ENCODE results near the gene ATP2A1.

The ATP2A1 gene

DNA sequence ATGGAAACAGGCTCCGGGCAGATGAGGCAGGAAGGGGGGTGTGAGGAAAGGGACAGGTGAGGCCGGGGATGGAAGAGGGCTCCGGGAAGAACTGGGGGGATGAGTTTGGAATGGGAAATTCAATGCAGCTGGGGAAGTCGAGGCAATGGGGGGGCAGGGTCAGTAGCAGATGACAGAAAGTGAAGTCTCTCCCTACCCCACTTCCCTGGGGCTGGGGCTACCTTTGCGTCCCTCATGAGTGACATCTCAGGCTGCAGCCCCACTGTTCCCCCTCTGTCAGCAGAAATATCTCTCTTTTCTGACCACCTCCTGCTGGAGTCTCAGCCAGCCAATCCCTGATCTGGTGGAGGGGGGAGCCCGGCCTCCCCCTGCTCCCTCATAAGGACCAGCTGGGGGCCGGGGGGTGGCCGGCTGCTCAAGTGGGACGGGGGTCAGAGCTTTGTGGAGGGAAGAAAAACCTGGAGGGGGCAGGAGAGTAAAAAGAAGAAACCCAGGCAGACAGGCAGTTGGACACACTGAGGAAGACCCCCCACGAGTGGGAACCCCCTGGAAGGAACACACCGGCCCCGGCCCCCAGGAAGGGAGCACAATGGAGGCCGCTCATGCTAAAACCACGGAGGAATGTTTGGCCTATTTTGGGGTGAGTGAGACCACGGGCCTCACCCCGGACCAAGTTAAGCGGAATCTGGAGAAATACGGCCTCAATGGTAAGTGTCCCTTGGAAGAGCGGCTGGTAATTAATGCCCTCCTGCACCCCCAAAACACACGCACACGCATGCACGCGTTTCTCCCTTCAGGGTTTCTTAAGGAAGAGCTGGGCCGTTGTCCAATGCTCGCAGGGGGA, at the start of gene ATP2A1:
TSS of gene ATP2A1 (plus strand) at position 406 of the 844 bp plus-strand sequence. CDS start at position 590, 184 bp downstream.
- H3K36me3 ChIP-seq (ENCODE audit: control insufficient read depth, insufficient read depth, low read length) = no peaks in the 10 kb centered on the region
- H3K27ac ChIP-seq (ENCODE audit: low read depth, low read length) = no peak within 1 kb of the TSS
- peaks cover 3% of the 10 kb centered on the region for H3K27me3 ChIP-seq (ENCODE audit: control insufficient read depth, insufficient read depth, low read length)
- peak within 1 kb of the TSS; percentile 56 for H3K9ac ChIP-seq (ENCODE audit: low read length)
- H3K4me1 ChIP-seq (ENCODE audit: control insufficient read depth, insufficient read depth, low read length) = peaks cover 4% of the 10 kb centered on the region
- H3K4me3 ChIP-seq (ENCODE audit: low read length) = peak within 1 kb of the TSS; percentile 74

DNA sequence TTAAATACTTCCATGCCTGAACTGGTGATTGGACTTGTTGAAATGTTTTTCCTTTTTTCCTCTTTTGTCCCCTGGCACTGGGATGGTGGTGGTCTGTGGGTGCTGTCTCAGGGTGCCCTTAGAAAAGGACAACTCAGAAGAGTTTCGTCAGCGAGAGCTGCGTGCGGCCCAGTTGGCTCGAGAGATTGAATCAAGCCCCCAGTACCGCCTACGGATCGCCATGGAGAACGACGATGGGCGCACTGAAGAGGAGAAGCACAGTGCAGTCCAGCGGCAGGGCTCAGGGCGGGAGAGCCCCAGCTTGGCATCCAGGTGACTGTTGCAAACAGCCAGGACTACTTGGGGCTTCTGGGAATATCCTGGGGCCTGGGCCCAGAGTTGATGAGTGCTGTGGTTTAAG, 48.5 kb upstream of the ATP2A1 start:
- no peak overlapping the region for H3K4me3 ChIP-seq (ENCODE audit: low read length)
- H3K9ac ChIP-seq (ENCODE audit: low read length) = no peak overlapping the region
- H3K4me1 ChIP-seq (ENCODE audit: control insufficient read depth, insufficient read depth, low read length) = peaks cover 6% of the 10 kb centered on the region
- no peaks in the 10 kb centered on the region for H3K27me3 ChIP-seq (ENCODE audit: control insufficient read depth, insufficient read depth, low read length)
- no peak overlapping the region for H3K27ac ChIP-seq (ENCODE audit: low read depth, low read length)
- H3K36me3 ChIP-seq (ENCODE audit: control insufficient read depth, insufficient read depth, low read length) = peaks cover 67% of the 10 kb centered on the region

DNA sequence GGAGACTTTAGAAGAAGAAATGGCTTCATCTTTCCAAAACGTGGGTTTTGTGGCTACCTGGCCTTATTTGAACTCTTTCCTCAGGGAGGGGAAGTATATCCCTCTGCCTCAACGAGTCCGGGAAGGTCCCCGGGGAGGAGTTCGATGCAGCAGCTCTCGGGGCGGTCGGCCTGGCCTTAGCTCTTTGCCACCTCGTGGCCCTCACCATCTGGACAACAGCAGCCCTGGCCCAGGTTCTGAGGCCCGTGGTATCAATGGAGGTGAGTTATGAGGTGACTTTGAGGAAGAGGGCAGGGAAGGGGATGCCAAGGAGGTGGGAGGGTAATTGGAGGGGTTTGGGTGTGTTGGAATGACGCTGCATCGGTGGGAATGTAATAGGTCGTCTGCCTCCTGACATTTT, 47.8 kb upstream of the ATP2A1 start:
- Histone ChIP-seq H3K9ac (ENCODE audit: low read length) (no peak overlapping the region), H3K27ac (ENCODE audit: low read depth, low read length) (no peak overlapping the region), H3K36me3 (ENCODE audit: control insufficient read depth, insufficient read depth, low read length) (peaks cover 74% of the 10 kb centered on the region), H3K4me1 (ENCODE audit: control insufficient read depth, insufficient read depth, low read length) (peaks cover 1% of the 10 kb centered on the region), H3K4me3 (ENCODE audit: low read length) (no peak overlapping the region), H3K27me3 (ENCODE audit: control insufficient read depth, insufficient read depth, low read length) (no peaks in the 10 kb centered on the region)

DNA sequence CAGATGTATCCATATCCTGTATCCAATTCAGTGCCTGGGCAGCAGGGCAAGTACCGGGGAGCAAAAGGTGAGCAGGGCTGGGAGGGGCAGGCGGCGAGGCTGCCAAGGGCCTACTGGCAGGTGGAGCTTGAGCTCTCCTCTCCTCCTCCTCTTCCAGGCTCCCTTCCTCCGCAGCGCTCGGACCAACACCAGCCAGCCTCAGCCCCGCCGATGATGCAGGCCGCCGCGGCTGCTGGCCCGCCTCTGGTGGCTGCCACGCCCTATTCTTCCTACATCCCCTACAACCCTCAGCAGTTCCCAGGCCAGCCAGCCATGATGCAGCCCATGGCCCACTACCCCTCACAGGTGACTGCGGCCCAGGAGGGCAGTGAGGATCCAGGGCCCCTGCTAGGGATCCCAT, 43.9 kb upstream of the ATP2A1 start:
- Histone ChIP-seq H3K9ac (ENCODE audit: low read length) (no peak overlapping the region), H3K27ac (ENCODE audit: low read depth, low read length) (no peak overlapping the region), H3K36me3 (ENCODE audit: control insufficient read depth, insufficient read depth, low read length) (peaks cover 59% of the 10 kb centered on the region), H3K4me3 (ENCODE audit: low read length) (no peak overlapping the region), H3K27me3 (ENCODE audit: control insufficient read depth, insufficient read depth, low read length) (no peaks in the 10 kb centered on the region), H3K4me1 (ENCODE audit: control insufficient read depth, insufficient read depth, low read length) (no peaks in the 10 kb centered on the region)

DNA sequence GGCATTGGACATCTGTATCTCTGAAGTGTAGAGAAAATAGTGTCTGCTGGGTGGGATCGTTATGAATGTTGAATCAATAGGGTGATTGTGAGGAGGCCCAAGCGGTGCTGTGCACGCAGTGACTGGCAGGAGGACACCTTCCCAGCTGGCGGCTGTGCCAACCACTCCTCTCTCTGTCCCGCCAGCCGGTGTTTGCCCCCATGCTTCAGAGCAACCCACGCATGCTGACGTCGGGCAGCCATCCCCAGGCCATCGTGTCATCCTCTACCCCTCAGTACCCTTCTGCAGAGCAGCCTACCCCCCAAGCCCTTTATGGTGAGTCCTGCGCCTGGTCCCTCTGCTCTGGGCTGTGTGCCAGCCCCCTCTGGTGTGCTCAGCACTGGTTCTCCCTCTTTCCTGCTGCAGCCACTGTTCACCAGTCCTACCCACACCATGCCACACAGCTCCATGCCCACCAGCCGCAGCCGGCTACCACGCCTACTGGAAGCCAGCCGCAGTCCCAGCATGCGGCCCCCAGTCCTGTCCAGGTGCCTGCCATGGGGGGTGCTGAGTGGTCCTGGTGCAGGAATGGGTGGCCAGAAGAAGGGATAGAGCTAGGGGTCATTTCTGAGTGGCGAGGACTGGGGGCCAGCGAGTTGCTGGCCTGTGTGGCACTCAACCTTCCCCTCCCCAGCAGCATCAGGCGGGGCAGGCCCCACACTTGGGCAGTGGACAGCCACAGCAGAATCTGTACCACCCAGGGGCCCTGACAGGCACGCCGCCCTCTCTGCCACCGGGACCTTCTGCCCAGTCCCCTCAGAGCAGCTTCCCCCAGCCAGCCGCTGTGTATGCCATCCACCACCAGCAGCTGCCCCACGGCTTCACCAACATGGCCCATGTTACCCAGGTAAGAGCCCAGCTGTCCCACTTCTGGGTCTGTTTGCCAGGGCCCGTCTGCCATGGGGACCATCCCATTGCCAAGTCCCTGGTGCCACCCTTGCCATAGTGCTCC, 43.1 kb upstream of the ATP2A1 start:
- no peaks in the 10 kb centered on the region for H3K4me1 ChIP-seq (ENCODE audit: control insufficient read depth, insufficient read depth, low read length)
- H3K4me3 ChIP-seq (ENCODE audit: low read length) = no peak overlapping the region
- H3K27me3 ChIP-seq (ENCODE audit: control insufficient read depth, insufficient read depth, low read length) = no peaks in the 10 kb centered on the region
- no peak overlapping the region for H3K9ac ChIP-seq (ENCODE audit: low read length)
- H3K27ac ChIP-seq (ENCODE audit: low read depth, low read length) = no peak overlapping the region
- peaks cover 52% of the 10 kb centered on the region for H3K36me3 ChIP-seq (ENCODE audit: control insufficient read depth, insufficient read depth, low read length)

DNA sequence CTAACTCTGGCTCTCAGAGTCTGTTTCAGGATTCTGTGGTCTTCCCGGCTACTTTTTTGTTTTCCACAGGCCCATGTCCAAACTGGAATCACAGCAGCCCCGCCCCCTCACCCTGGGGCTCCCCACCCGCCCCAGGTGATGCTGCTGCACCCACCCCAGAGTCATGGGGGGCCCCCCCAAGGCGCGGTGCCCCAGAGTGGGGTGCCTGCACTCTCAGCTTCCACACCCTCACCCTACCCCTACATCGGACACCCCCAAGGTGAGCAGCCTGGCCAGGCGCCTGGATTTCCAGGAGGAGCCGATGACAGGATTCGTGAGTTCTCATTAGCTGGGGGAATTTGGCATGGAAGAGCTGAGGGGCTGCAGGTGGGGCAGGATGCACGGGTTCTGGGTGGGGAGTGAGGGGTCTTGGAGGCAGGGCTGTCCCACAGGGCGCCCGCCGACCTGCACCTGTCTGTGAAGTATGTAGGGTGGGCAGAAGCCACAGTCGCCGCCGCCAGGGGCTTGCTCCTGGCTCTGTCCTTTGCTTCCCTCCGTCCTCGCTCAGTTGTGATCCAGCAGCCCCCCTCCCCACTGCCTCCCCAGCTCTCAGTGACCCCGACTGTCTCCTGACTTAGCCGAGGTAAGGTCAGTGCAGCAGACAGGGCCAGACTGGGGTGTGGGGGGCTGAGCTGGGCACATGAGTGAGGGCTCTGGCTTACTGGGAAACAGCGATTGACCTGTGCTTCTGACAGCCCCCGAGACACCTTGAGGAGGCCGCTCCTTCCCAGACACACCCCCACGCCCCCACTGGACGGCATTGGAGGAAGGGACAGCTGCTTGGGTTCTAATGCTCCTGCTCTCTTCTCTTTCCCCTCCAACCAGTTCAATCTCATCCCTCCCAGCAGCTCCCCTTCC, 42.2 kb upstream of the ATP2A1 start:
- Histone ChIP-seq H3K4me3 (ENCODE audit: low read length) (no peak overlapping the region), H3K9ac (ENCODE audit: low read length) (no peak overlapping the region), H3K27ac (ENCODE audit: low read depth, low read length) (no peak overlapping the region), H3K36me3 (ENCODE audit: control insufficient read depth, insufficient read depth, low read length) (peaks cover 43% of the 10 kb centered on the region), H3K27me3 (ENCODE audit: control insufficient read depth, insufficient read depth, low read length) (no peaks in the 10 kb centered on the region), H3K4me1 (ENCODE audit: control insufficient read depth, insufficient read depth, low read length) (no peaks in the 10 kb centered on the region)

DNA sequence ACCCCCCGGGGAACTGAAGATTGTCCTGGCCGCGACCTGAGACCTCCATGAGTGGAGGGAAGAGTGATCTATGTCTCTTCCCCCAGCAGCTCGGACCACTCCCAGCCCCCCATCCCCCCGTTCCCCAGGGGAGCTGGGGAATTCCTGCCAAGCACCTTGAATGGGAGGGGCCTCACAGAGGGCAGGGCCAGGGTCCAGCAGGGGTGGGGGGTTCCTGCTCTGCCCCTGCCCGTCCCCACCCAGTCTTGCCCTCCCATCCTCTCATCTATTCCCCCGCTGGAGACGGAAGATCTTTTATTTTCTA, 41.6 kb upstream of the ATP2A1 start:
- no peaks in the 10 kb centered on the region for H3K4me1 ChIP-seq (ENCODE audit: control insufficient read depth, insufficient read depth, low read length)
- no peak overlapping the region for H3K27ac ChIP-seq (ENCODE audit: low read depth, low read length)
- H3K27me3 ChIP-seq (ENCODE audit: control insufficient read depth, insufficient read depth, low read length) = no peaks in the 10 kb centered on the region
- peaks cover 38% of the 10 kb centered on the region for H3K36me3 ChIP-seq (ENCODE audit: control insufficient read depth, insufficient read depth, low read length)
- H3K4me3 ChIP-seq (ENCODE audit: low read length) = no peak overlapping the region
- no peak overlapping the region for H3K9ac ChIP-seq (ENCODE audit: low read length)

DNA sequence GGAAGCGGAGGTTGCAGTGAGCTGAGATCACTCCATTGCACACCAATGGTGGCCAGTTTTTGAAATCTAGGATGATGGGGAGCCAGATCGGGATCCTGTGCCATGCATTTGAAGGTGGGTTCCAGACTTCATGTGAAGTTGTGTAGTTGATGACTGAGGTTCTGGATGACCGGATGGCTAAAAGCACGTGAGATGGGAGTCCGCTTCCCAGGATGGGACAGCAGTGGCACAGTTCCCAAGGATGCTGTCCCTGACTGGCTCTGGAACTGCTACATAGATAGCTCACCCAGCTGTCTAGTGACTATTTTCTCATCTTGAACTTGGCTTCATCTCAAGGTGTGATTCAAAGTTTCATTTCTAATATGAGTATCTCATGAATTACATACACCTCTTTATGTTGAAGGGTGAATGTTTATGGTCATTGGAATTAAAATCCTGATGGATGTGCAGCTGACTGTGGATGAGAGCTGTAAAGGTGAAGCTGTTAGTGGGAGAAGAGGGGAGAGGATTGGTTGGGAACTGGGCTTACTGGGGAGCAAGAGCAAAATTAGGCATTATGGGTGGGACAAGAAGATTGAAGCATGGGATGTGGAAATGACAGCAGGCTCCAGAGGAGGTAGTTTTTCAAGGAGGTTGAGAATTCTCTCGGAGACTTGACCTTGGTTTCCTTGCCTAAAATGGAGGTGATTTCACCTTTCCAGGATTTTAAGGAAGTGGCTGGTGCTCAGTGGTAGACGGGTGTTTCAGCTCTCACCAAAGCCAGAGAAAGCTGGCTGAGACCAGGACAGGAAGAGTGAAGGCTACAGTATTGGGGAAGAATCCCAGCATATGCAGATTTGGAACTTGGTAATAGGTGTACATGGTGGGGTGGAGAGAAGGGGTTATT, 40.4 kb upstream of the ATP2A1 start:
- H3K27ac ChIP-seq (ENCODE audit: low read depth, low read length) = no peak overlapping the region
- H3K36me3 ChIP-seq (ENCODE audit: control insufficient read depth, insufficient read depth, low read length) = peaks cover 34% of the 10 kb centered on the region
- no peak overlapping the region for H3K9ac ChIP-seq (ENCODE audit: low read length)
- H3K27me3 ChIP-seq (ENCODE audit: control insufficient read depth, insufficient read depth, low read length) = no peaks in the 10 kb centered on the region
- no peak overlapping the region for H3K4me3 ChIP-seq (ENCODE audit: low read length)
- no peaks in the 10 kb centered on the region for H3K4me1 ChIP-seq (ENCODE audit: control insufficient read depth, insufficient read depth, low read length)

DNA sequence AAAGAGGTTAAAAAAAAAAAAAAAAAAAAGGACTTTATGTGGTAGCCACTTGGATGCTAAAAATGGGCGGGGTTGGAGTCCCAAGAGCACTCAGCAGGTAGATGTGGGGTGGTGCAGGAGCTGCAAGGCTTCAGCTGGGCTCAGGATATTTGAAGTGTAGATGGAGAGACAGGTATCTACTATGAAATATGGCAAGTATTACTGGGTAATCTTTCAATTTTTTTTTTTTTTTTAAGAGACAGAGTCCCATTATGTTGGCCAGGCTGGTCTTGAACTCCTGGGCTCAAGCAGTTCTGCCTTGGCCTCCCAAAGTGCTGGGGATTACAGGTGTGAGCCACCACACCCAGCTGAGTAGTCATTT, 39.8 kb upstream of the ATP2A1 start:
- peaks cover 32% of the 10 kb centered on the region for H3K36me3 ChIP-seq (ENCODE audit: control insufficient read depth, insufficient read depth, low read length)
- H3K27me3 ChIP-seq (ENCODE audit: control insufficient read depth, insufficient read depth, low read length) = no peaks in the 10 kb centered on the region
- H3K4me1 ChIP-seq (ENCODE audit: control insufficient read depth, insufficient read depth, low read length) = no peaks in the 10 kb centered on the region
- H3K4me3 ChIP-seq (ENCODE audit: low read length) = no peak overlapping the region
- H3K27ac ChIP-seq (ENCODE audit: low read depth, low read length) = no peak overlapping the region
- no peak overlapping the region for H3K9ac ChIP-seq (ENCODE audit: low read length)

DNA sequence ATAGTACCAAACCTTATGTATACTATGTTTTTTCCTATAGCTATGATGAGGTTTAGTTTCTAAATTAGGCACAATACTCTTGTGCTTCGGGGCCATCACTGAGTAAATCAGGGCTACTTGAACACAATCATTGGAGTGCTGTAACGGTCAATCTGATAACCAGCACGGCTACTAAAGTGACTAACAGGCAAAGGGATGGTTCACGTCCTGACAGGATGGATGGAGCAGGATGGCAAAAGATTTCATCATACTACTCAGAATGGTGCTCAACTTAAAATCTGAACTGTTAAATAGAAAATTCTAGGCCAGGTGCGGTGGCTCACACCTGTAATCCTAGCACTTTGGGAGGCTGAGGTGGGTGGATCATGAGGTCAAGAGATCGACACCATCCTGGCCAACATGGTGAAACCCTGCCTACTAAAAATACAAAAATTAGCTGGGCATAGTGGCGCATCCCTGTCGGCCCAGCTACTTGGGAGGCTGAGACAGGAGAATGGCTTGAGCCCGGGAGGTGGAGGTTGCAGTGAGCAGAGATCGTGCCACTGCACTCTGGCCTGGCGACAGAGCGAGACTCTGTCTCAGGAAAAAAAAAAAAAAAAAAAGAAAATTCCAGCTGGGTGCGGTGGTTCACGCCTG, 39.2 kb upstream of the ATP2A1 start:
- peaks cover 32% of the 10 kb centered on the region for H3K36me3 ChIP-seq (ENCODE audit: control insufficient read depth, insufficient read depth, low read length)

DNA sequence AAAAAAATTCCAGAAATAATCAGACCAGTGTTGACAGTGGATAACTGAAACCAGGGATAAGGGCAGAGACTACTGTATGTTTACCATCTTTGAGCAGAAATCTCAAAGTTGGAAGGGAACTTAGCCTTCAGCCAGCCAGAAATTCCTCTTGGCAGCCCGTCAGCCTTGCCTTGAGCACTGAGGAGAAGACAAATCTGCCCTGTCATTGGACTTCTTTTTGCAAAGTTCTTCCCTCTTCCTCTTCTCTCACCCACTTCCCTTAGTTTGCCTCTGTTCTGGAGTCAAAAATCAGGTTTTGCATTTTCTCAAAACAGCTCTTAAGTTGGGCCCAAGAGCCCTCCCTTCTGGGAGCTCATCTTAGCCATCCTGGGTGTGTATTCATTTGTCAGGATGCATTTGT, 38.4 kb upstream of the ATP2A1 start:
- peaks cover 30% of the 10 kb centered on the region for H3K36me3 ChIP-seq (ENCODE audit: control insufficient read depth, insufficient read depth, low read length)
- H3K27ac ChIP-seq (ENCODE audit: low read depth, low read length) = no peak overlapping the region

More for the DNA sequence above, 39.2 kb upstream of the ATP2A1 start:
- Histone ChIP-seq H3K4me1 (ENCODE audit: control insufficient read depth, insufficient read depth, low read length) (no peaks in the 10 kb centered on the region), H3K27ac (ENCODE audit: low read depth, low read length) (no peak overlapping the region), H3K9ac (ENCODE audit: low read length) (no peak overlapping the region), H3K27me3 (ENCODE audit: control insufficient read depth, insufficient read depth, low read length) (no peaks in the 10 kb centered on the region), H3K4me3 (ENCODE audit: low read length) (no peak overlapping the region)

More for the DNA sequence above, 38.4 kb upstream of the ATP2A1 start:
- Histone ChIP-seq H3K4me3 (ENCODE audit: low read length) (no peak overlapping the region), H3K9ac (ENCODE audit: low read length) (no peak overlapping the region), H3K4me1 (ENCODE audit: control insufficient read depth, insufficient read depth, low read length) (peaks cover under 1% of the 10 kb centered on the region), H3K27me3 (ENCODE audit: control insufficient read depth, insufficient read depth, low read length) (no peaks in the 10 kb centered on the region)

Measured in rectal smooth muscle tissue (tissue), 1 donor.